K562 (cell line): ENCODE data around the gene GGNBP2. TPM values are rescaled to one million over a fixed set of nuclear protein-coding genes. Genes with fewer than 3 reads are reported as not detected.

Source experiments
- CHD1 ChIP-seq: fragments of 200-600 bp; sonication (generic); IDR thresholded peaks from one replicate; pipeline ENCODE4 v1.6.1; 2012; ENCODE audit warnings: mild to moderate bottlenecking, moderate library complexity, low read length, inconsistent platforms
- CTCFL ChIP-seq: IDR thresholded peaks from 2 replicates; pipeline ENCODE4 v1.6.1; 2011; ENCODE audit warnings: borderline replicate concordance, low read depth, mild to moderate bottlenecking, moderate library complexity, low read length; ENCODE audit not compliant: insufficient read depth, poor library complexity, severe bottlenecking
- ESRRA ChIP-seq: fragments of 450-650 bp; IDR thresholded peaks from 2 replicates; pipeline ENCODE4 v1.6.1; 2014; ENCODE audit warnings: low read depth, mild to moderate bottlenecking, moderate library complexity, borderline replicate concordance
- MAZ ChIP-seq, 2 experiments: fragments of 450-650 bp in 1 of 2; sonication (generic) in 1 of 2; formaldehyde crosslinking; IDR thresholded peaks in 1 of 2; conservative IDR thresholded peaks in 1 of 2; 2 replicates each; pipeline versions ENCODE4 v1.4.0 to v1.5.0; 2020; ENCODE audit warnings: mild to moderate bottlenecking in 1 of 2, missing genetic modification reagents in 1 of 2
- POLR2B ChIP-seq: fragments of 450-650 bp; IDR thresholded peaks from 2 replicates; pipeline ENCODE4 v1.6.1; 2018; ENCODE audit warnings: low read depth; ENCODE audit not compliant: partially characterized antibody
- SAFB ChIP-seq: fragments of 200-400 bp; formaldehyde crosslinking; IDR thresholded peaks from 2 replicates; pipeline ENCODE4 v1.6.1; 2017; ENCODE audit warnings: low read depth, low read length, borderline replicate concordance
- TGIF2 ChIP-seq: sonication (generic); formaldehyde crosslinking; IDR thresholded peaks from 2 replicates; pipeline ENCODE4 v1.8.1; 2022; ENCODE audit warnings: mild to moderate bottlenecking, missing genetic modification reagents, moderate library complexity
- TRIM24 ChIP-seq, 2 experiments: fragments of 450-650 bp; IDR thresholded peaks; 2 replicates each; pipeline ENCODE4 v1.6.1; 2016
- ZHX1 ChIP-seq: fragments of 150-350 bp; conservative IDR thresholded peaks from 2 replicates; pipeline ENCODE4 v1.6.1; 2014; ENCODE audit warnings: low read length
- polyA plus RNA-seq, 8 experiments: library from polyadenylated mRNA; depleted of rRNA in 4 of 8; stranded (reverse) in 5 of 8; unstranded in 3 of 8; fragments of >200 nt; fragmentation: Nextera tagmentation in 2 of 8; fragmentation: Illumina TruSeq in 1 of 8; extraction: Ambion mirVana in 2 of 8; extraction: Trizol in 1 of 8; gene quantifications; 2 replicates each; pipeline versions ENCODE4 v1.2.1 to v1.2.3, GENCODE V29; 2011 to 2014; ENCODE audit warnings: inconsistent platforms in 1 of 8, missing spikeins in 1 of 8
- total RNA-seq, 7 experiments: library from RNA; depleted of rRNA in 6 of 7; stranded (reverse); fragments of >200 nt in 6 of 7; fragmentation: Illumina TruSeq in 2 of 7; extraction: Trizol in 2 of 7; gene quantifications; 2 replicates each; pipeline versions ENCODE4 v1.2.1 to v1.2.3, GENCODE V29; 2011 to 2021; ENCODE audit warnings: low replicate concordance in 1 of 7
- TF ChIP-seq, protein P1 (sequence below): sonication (generic); formaldehyde crosslinking; IDR thresholded peaks from 2 replicates; pipeline ENCODE4 v1.8.0; 2022; ENCODE audit warnings: mild to moderate bottlenecking, low read depth, missing genetic modification reagents
- TF ChIP-seq, protein P2 (sequence below): fragments of 250-450 bp; sonication (Bioruptor Pico); IDR thresholded peaks from 2 replicates; pipeline ENCODE4 v1.9.0; 2021; ENCODE audit warnings: mild to moderate bottlenecking
- TF ChIP-seq, protein P3 (sequence below): sonication (generic); formaldehyde crosslinking; IDR thresholded peaks from 2 replicates; pipeline ENCODE4 v1.8.0; 2022; ENCODE audit warnings: mild to moderate bottlenecking, missing genetic modification reagents
- TF ChIP-seq, protein P4 (sequence below): fragments of 450-650 bp; IDR thresholded peaks from 2 replicates; pipeline ENCODE4 v1.6.1; 2017; ENCODE audit warnings: mild to moderate bottlenecking, moderate library complexity
- TF ChIP-seq, protein P5 (sequence below), 2 experiments: fragments of 450-650 bp in 1 of 2; sonication (generic) in 1 of 2; formaldehyde crosslinking in 1 of 2; IDR thresholded peaks in 1 of 2; conservative IDR thresholded peaks in 1 of 2; 2 replicates each; pipeline versions ENCODE4 v1.6.1 to v1.8.1; 2016 to 2023; ENCODE audit warnings: mild to moderate bottlenecking in 2 of 2, moderate library complexity in 2 of 2, inconsistent platforms in 1 of 2, missing genetic modification reagents in 1 of 2

Gene GGNBP2
- total and polyA plus RNA-seq, 9 of the 15 experiments (the other 6 are each of a cell fraction or from before 2014, with no cell fraction given), result 35.7 to 96.6 (median 64.1) TPM

GRCh38 chr17:36533935-36534839 is 10.5 kb upstream of the GGNBP2 start (continued):
- TF ChIP-seq CTCFL (peak; percentile 53), ESRRA (peak; percentile 46; the same call in 1 of the 2 replicates), ZHX1 (no peak), SAFB (no peak), TGIF2 (no peak), MAZ (CRISPR knock-in tag; conservative IDR thresholded peaks at IDR 0.05 in 1 of 2, IDR thresholded peaks at IDR 0.05 in 1 of 2) (peak in 1 of 2 experiments; percentile 13; a peak in 1 of 4 replicates), POLR2B (peak; percentile 54), CHD1 (no peak), TRIM24 (IDR thresholded peaks at IDR 0.05) (no peak)
- TF ChIP-seq, protein P1, sequence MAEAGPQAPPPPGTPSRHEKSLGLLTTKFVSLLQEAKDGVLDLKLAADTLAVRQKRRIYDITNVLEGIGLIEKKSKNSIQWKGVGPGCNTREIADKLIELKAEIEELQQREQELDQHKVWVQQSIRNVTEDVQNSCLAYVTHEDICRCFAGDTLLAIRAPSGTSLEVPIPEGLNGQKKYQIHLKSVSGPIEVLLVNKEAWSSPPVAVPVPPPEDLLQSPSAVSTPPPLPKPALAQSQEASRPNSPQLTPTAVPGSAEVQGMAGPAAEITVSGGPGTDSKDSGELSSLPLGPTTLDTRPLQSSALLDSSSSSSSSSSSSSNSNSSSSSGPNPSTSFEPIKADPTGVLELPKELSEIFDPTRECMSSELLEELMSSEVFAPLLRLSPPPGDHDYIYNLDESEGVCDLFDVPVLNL (CRISPR knock-in tag), result no peak
- TF ChIP-seq, protein P2, sequence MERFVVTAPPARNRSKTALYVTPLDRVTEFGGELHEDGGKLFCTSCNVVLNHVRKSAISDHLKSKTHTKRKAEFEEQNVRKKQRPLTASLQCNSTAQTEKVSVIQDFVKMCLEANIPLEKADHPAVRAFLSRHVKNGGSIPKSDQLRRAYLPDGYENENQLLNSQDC (CRISPR knock-in tag), result 0 out of 2 replicates have a peak, but pooled peaks have one; percentile 22
- TF ChIP-seq, protein P3, sequence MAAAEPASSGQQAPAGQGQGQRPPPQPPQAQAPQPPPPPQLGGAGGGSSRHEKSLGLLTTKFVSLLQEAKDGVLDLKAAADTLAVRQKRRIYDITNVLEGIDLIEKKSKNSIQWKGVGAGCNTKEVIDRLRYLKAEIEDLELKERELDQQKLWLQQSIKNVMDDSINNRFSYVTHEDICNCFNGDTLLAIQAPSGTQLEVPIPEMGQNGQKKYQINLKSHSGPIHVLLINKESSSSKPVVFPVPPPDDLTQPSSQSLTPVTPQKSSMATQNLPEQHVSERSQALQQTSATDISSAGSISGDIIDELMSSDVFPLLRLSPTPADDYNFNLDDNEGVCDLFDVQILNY (CRISPR knock-in tag), result no peak
- TF ChIP-seq, protein P4, sequence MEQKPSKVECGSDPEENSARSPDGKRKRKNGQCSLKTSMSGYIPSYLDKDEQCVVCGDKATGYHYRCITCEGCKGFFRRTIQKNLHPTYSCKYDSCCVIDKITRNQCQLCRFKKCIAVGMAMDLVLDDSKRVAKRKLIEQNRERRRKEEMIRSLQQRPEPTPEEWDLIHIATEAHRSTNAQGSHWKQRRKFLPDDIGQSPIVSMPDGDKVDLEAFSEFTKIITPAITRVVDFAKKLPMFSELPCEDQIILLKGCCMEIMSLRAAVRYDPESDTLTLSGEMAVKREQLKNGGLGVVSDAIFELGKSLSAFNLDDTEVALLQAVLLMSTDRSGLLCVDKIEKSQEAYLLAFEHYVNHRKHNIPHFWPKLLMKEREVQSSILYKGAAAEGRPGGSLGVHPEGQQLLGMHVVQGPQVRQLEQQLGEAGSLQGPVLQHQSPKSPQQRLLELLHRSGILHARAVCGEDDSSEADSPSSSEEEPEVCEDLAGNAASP, result no peak
- TF ChIP-seq, protein P5, sequence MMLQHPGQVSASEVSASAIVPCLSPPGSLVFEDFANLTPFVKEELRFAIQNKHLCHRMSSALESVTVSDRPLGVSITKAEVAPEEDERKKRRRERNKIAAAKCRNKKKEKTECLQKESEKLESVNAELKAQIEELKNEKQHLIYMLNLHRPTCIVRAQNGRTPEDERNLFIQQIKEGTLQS (IDR thresholded peaks at IDR 0.05), result no peak
- TF ChIP-seq, protein P5 (CRISPR knock-in tag; conservative IDR thresholded peaks at IDR 0.05), result no peak
